ENCODE data around the gene SHKBP1.
"Not testable (repeated sequence)": the region's sequence is repeated elsewhere in the genome, so short reads cannot be mapped to it uniquely, and the experiment has no call there.

The SHKBP1 gene

GRCh38 chr19:40576585-40577451 lies at the start of gene SHKBP1:
Gene SHKBP1 (plus strand): TSS chr19:40576873. CDS start chr19:40576900, 27 bp downstream.
- DNase-seq = peak; percentile 98

GRCh38 chr19:40528078-40528477 lies 48.6 kb upstream of the SHKBP1 start:
- DNase-seq = no peak

DNA sequence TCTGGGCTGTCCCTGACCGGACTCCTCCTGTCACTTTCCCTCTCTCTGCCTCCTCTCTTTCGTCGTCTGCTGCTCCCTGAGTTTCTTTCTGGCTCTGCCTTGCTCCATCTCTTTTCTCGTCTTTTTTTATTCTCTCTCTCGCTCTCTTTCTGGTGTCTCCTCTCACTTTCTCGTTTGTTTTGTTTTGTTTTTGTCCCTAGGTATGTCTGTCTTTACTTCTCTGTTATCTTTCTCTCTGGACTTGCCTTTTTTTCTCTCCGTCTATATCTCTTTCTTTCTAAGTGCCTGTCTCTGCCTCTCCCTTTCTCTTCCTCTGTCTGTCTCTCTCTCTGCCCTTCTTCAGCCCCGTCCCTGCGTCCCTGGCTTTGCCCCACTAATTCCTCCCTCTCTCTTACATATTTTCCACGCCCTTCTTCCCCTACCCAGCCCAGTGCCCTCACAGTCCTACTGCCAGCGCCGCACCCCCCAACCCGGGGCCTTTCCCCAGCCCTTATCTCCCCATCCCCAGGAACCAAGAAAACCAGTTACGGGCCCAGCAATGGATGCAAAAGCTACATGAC lies 48.1 kb upstream of the SHKBP1 start:
- DNase-seq = no peak

- peak; percentile 92 for DNase-seq
Observed at GRCh38 chr19:40529093-40529954, 47.3 kb upstream of the SHKBP1 start.

- DNase-seq = peak; percentile 60
Observed at GRCh38 chr19:40530091-40530901, 46.4 kb upstream of the SHKBP1 start.

GRCh38 chr19:40533508-40533907 lies 43.2 kb upstream of the SHKBP1 start:
- no peak for DNase-seq

DNA sequence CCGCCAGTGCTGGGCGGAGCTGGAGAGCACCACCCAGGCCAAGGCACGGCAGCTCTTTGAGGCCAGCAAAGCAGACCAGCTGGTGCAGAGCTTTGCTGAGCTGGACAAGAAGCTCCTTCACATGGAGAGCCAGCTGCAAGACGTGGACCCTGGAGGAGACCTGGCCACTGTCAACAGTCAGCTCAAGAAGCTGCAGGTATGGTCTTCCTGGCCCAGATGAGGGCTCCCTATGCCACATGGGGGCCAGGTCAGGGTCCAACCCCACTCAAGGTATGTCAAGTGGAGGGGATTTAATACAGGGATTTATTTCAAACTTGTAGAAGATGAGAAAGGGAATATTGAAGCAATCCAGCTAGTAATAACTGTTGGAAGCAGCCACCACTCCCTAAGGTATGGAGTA lies 42.5 kb upstream of the SHKBP1 start:
- no peak for DNase-seq

DNA sequence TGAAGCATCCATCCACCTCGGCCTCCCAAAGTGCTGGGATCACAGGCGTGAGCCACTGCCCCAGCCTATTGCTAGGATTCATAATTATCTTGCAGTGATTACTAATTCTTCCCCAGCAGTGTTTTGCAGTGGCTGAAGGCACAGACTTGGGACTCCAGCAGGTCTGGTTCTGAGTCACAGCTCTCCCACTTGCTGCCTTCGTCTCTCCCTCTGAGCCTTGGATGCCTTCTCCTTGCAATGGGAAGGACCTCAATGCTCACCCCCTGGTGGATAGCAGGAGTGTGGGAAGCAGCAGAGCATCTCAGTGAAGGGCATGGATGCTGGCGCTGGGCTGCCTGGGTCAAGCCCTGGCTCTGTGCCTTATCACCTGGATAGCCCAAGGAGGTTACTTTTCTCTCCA lies 37.6 kb upstream of the SHKBP1 start:
- DNase-seq = no peak

DNA sequence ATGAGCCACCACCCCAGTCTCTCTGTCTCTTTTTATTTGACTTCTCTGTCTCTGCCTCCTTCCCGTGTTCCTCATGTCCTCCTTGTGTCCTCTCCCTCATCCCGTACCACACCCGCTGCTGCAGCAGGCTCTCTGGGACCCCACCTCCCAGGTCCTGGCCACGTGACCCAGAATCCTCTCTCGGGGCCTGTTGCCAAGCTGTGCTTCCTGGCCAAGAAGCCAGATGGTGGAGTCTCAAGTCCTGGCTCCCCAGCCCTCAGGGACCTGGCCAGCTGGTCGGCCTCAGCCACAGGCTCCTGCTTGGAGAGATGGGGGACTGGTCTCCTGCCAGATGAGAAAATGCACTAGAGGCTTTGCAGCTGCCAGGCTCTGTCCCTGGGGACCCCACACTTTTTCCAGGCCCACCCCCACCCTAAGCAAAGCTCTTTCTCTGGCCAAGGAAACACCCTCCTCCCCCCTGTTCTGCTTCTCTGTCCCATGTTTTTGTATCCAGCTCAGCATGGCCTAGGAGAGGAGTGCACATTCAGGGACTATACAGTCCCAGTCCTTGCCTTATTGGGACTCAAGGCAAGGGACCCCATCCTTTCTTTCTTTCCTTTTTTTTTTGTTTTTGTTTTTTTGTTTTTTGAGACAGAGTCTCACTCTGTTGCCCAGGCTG lies 34.3 kb upstream of the SHKBP1 start:
- no peak for DNase-seq

GRCh38 chr19:40543029-40543597 lies 33.6 kb upstream of the SHKBP1 start:
- no peak for DNase-seq

- DNase-seq = not testable (repeated sequence)
Observed at GRCh38 chr19:40546153-40546841, 30.4 kb upstream of the SHKBP1 start.

DNA sequence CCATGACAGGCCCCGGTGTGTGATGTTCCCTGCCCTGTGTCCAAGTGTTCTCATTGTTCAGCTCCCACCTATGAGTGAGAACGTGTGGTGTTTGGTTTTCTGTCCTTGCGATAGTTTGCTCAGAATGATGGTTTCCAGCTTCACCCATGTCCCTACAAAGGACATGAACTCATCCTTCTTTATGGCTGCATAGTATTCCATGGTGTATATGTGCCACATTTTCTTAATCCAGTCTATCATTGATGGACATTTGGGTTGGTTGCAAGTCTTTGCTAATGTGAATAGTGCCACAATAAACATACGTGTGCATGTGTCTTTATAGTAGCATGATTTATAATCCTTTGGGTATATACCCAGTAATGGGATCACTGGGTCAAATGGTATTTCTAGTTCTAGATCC lies 29.5 kb upstream of the SHKBP1 start:
- DNase-seq = not testable (repeated sequence)

- DNase-seq = no peak
Observed at GRCh38 chr19:40547836-40548235, 28.8 kb upstream of the SHKBP1 start.

DNA sequence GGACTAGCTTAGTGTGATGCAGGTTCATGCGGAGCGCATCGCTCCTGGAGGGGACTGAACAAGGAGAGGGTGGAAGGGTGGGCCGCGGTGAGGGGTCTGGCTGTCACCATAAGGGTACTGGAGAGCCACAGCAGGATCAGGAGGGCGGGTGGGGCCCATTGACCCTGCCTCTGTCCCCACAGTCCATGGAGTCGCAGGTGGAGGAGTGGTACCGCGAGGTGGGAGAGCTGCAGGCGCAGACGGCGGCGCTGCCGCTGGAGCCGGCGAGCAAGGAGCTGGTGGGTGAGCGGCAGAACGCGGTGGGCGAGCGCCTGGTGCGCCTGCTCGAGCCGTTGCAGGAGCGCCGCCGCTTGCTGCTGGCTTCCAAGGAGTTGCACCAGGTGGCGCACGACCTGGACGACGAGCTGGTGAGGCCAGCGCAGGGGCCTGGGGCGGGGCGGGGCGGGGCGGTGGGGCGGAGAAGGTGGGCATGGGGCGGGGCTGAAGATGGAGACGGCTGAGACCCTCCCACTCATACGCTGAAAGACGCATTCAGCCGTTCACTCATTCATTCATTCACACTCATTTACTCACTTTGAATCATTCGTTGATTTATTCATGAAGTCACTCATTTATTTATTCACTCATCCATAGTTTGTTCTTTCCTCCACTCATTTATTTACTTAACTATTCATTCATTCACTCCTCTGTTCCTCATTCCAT lies 27.5 kb upstream of the SHKBP1 start:
- no peak for DNase-seq

GRCh38 chr19:40550951-40551350 lies 25.7 kb upstream of the SHKBP1 start:
- DNase-seq = no peak

DNA sequence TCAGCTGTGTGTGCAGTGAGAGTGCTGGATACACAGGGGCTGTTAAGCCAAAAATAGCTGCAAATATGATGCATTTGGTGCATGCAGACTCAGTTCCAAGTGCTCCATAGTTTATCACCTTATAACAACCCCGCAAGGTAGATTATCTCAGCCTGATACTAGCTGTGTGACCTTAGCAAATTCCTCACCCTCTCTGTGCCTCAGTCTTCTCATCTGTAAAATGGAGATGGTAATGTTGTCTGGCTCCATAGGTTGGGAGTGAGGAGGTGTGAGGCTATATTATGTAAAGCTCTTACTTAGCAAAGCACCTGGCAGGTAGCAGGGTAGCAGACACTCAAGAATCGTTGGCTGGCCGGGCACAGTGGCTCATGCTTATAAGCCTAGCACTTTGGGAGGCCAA lies 23.8 kb upstream of the SHKBP1 start:
- DNase-seq = no peak

DNA sequence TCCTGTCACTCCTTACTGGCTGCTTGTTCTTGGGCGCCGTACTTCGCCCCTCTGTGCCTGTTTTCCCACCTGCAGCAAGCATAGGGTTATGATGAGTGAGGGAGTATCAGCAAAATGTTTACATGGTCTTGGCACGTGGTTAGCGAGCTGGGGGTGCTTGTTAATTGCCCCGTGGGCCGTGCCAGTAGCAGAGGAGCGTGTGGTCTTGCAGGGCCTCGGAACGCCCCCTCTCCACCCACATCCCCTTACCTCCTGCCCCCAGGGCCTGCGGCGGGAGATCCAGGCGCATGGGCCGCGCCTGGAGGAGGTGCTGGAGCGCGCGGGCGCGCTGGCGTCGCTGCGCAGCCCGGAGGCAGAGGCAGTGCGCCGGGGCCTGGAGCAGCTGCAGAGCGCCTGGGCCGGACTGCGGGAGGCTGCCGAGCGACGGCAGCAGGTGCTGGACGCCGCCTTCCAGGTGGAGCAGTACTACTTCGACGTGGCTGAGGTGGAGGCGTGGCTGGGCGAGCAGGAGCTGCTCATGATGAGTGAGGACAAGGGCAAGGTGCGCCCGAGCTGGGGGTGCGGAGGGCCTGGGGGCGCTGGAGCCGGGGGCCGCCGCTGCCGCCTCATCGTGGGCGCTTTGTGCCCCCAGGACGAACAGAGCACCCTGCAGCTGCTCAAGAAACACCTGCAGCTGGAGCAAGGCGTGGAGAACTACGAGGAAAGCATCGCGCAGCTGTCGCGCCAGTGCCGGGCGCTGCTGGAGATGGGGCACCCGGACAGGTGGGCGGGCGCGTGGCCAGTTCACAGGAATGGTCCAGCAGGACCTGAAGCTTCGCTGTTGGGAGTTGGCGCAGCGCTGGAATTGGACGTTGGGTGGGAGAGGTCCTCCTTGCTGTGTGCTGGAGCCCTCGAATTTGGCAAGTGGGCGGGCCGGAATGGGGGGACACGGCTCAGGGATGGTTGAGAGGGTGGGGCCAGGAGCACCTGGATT lies 22.5 kb upstream of the SHKBP1 start:
- no peak for DNase-seq

DNA sequence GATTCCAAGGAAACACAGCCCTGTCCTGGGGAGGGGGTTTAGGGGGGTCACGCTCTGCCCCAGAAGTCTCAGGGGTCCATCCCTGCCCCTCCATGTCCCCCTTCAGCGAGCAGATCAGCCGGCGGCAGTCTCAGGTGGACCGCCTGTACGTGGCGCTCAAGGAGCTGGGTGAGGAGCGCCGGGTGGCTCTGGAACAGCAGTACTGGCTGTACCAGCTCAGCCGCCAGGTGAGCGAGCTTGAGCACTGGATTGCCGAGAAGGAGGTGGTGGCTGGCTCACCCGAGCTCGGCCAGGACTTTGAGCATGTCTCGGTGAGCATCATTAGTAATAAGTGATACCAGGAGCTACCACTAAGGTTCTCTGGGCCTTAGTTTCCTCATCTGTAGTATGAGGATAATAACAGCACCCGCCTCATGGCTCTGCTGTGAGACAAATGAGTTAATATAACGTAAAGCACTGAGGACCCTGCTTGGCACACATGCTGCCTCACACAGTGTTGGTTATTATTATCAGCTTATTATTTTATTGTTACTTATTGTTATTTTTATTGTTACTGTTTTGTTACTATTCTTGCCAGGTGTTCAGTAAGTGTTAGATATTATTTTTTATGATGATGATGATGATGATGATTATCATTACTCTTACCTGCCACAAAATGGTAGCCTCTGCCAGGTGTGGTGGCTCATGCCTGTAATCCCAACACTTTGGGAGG lies 20.5 kb upstream of the SHKBP1 start:
- no peak for DNase-seq

All from OCI-M1 (cell line).